T-helper 9 cell (primary cell): ENCODE data around the gene CYP2B6.
"Not testable (repeated sequence)": the region's sequence is repeated elsewhere in the genome, so short reads cannot be mapped to it uniquely, and the experiment has no call there.

Source experiments
- DNase-seq: peaks from one replicate; pipeline ENCODE4 v3.0.0-alpha.2; 2020

Gene CYP2B6

GRCh38 chr19:40981591-40981990 lies 9.5 kb upstream of the CYP2B6 start:
- no peak for DNase-seq

DNA sequence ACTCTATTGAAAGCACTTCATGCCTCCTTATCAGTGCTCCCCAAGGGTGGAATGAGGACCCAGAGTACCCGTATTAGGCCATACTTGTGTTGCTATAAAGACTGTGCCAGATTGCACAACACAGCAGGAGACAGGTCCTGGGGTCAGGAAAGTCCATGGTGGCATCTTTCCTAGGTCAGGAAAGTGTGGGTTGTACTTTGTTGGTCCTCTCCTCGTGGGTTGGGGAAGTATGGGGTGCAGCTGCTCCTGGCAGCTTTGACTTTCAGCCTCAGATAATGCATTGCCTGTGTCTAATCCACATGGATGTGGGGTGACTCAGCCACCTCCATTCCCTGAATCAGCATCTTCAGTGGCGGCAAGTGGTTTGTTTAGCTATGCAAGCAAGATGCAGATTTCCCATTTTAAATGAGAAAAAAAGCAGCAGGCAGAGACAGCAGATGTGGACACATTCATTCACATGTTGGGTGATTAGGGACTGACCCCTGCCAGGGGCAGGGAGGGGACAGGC lies 8.4 kb upstream of the CYP2B6 start:
- DNase-seq: no peak

- no peak for DNase-seq
Observed at GRCh38 chr19:40989453-40989852, 1.6 kb upstream of the CYP2B6 start.

DNA sequence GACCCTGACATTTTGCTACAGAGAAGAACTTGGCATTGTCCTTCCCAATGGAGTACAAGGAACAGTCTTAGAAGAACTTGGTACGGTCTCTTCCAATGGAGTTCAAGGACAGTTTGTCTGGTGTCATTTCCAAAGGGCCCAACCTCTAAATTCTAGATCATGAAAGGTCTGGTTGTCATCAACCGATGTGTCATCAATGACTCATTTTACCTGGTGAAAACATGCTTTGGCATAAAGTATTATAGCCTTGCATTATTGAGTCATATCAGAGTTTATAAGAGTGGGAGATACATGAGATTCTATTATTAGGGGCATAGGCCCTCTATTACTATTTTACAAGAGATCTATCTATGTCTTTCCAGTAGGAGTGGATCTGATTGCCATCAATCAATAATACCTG lies 4.3 kb downstream of the CYP2B6 start:
- DNase-seq: no peak

GRCh38 chr19:40999018-40999417 lies 7.9 kb downstream of the CYP2B6 start:
- DNase-seq: not testable (repeated sequence)

DNA sequence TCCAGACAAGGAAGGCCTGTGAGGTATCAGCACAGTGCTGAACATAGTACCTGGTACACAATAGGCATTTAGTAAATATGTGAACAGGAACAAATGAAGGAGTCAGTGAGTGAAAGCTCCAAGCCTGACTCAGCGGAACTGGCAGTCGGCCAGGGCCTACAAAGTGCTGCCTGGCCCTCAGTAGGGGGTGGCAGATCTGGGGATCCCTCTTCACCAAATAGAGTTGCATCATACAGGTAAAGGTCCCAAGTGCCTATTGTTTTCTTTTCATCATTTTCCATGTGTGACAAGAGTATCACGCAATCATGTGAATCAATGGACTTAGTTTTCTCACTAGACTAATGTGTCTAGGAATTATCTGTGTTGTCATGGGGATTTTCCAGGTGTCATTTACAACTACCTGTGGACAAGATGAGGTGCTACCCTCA lies 9.2 kb downstream of the CYP2B6 start:
- DNase-seq: no peak

GRCh38 chr19:41001243-41001971 lies 10.3 kb downstream of the CYP2B6 start:
- no peak for DNase-seq

- not testable (repeated sequence) for DNase-seq
Observed at GRCh38 chr19:41003656-41004055, 12.6 kb downstream of the CYP2B6 start.

- no peak for DNase-seq
Observed at GRCh38 chr19:41009700-41010235, 18.7 kb downstream of the CYP2B6 start.

DNA sequence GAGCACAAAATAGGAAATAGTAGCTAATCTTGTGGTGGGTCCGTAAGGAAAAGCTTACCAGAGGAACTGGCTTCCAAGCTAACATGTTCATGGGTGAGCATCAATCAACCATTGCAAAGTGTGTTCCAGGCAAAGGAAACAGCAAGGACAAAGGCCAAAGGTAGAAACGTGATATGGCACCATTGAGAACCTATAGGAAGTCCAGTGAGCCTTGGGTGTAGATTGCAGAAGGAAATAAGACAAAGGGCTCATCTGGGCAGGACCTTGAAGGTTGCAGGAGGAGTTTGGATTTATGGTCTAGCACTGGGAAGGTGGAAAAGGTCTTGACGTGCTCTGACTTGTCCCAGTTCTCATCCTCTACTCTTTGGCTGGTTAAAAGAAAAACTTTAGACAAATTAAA lies 22.3 kb downstream of the CYP2B6 start:
- DNase-seq: no peak

DNA sequence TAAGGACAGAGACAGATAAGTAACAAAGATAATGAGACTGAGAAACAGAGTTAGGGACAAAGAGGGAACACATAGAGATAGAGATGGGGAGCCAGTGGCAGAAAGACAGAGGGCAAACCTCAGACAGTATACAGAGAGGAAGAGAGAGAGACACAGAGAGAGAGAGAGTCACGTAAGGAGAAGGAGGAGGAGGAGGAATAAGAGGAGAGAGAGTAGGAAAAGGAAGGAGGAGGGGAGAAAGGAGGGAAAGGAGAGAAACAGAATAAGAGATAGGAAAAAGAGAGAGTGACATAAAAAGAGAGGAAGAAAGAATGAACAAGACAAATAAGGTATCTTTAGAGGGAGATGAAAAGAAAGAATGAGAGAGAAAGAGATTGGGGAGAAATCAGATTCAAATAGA lies 23.6 kb downstream of the CYP2B6 start:
- DNase-seq: no peak

- DNase-seq: no peak
Observed at GRCh38 chr19:41016488-41017071, 25.5 kb downstream of the CYP2B6 start.

- no peak for DNase-seq
Observed at GRCh38 chr19:41018736-41019290, 27.7 kb downstream of the CYP2B6 start.

DNA sequence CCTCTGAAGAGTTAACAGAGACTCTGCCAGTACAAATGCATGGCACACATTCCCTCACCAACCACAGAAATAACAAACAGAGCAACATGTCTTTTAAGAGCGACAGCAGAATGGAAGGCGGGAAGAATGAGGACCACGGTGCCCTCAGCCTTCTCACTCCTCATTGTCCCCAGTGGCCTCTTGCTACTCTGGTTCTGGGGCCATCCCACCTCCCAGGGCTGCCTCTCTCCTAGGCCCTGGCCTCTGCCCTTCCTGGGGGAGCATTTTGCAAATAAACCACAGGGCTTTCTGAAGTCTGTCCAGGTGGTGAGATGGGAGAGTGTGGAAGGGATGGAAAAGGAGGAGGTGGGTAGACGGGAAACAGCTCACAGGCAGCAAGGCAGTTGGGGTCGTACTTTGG lies 28.3 kb downstream of the CYP2B6 start:
- no peak for DNase-seq

DNA sequence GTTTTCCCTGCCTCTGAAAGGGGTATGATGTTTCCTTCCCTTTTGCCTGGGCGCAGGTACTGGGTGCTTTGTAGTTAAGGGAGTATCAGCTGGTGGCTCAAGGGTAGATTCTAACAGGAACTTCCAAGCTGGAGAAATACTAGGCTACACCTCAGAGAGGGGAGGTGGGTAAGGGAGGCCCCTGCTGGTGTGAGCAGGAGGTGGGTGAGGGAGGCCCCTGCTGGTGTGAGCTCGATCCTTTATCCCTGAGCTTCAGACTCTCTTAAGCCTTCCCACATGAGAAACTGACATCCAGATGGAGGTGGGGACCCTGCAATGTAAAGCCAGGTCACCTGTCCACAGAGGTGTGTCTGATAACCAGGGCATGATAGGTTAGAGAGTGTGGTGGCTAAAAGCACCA lies 32.1 kb downstream of the CYP2B6 start:
- no peak for DNase-seq

DNA sequence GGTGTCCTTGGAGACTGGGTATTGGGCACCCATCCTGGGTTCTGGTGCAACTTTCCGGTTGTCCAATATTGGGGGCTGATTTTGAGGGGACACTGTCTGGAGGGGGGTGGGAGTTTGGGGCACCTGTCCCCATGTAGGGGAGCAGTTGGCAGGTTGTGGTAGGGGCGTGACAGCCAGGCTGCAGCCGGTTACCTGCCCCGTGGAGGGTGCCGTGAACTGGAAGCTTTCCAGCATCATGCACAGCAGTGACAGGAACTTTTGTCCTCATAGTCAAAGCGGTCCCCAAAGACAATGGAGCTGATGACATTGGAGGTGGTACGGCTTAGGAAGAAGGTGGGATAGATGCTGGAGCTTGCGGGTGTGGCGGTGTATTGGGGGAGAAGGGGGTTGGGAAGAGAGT lies 34.3 kb downstream of the CYP2B6 start:
- no peak for DNase-seq

DNA sequence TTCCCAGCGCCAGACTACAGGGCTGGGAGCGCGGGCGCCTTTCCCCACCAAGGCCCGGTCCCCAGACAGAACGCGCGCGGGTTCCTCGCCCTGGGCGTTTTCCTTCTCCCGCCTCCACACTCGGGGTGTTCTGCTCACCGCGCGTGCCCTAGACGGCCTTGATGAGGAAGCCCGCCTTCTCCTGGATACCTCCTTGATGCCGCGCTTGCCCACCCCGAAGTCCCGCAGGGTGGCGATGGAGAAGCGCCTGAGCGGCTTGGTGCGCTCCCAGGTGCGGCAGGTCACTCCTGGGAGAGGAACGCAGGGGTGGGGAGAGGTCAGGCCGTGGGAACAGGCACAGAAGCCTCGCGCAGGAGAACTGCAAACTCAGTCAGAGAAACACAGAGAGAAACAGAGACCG lies 34.8 kb downstream of the CYP2B6 start:
- DNase-seq: no peak

DNA sequence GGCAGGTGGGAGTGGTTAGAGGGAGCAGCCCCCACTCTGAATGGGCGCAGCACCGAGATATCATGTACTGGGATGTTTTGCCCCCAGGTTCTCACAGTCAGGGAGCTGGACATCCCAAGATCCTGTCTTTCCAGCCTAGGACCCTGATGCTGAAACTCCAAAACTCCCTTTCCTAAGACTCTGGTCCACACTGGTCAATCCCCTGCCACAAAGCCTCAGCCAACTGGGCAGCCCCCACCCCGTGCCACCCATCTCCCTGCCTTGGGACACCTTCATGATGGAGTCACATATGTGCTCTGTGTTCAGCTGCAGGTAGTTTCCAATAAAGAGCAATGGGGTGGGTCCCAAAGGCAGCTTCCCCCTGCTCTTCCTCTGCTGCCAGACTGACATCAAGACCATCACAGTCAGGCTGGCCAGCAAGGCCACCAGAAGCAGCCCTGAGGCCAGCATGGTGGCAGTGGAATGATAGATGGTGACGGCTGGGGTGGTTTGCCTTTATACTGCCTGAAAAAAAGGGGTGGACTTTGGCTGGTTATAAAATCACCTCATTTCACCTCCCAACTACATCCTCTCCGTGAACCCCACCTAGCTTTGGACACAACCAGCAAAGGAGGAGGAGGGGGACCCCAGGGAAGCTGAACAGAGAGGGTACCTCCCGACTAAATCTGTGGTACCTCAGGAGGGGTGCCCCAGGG lies 36.3 kb downstream of the CYP2B6 start:
- DNase-seq: no peak

DNA sequence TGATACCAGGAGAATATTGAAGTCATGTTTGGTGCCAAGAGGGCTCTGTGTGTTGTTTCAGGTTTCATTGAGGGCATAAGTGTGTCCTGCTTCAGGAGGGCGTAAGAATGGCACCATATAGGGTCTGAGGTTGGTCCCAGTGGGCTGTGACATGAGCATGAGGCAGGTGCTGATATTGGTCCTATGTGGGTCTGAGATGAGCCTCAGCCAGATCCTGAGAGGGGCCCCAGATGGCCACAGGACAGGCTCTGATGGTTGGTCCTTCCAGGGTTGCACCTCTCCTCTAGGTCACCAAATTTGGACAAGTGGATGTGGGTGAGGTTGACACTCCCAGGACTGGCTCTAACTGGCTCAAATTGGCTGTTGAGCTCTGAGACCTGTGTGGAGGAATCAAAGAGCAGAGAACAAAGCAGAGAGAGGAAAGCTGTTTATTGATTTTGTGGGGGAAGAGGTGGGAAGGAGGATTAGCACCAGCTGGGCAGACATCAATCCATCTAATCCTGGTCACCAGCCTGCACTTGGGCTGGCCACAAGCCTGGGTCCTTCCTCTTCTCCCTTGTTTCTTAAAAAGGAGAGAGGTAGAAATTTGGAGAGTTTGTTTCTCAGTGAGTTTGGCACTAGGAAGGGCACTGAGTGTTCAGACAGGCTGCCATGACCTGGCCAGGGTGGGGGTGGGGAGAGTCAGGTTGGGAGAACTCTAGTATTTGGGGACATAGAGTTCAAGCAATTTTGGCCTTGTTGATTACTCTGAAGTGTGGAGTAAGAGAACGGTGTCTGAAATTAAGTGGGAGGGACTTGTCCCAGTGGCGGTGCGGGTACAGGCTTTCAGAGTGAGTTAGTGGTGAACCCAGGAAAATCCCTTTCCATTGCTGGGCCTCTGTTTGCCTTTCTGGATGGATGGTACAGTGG lies 38.7 kb downstream of the CYP2B6 start:
- DNase-seq: no peak

- no peak for DNase-seq
Observed at GRCh38 chr19:41030651-41031050, 39.6 kb downstream of the CYP2B6 start.

DNA sequence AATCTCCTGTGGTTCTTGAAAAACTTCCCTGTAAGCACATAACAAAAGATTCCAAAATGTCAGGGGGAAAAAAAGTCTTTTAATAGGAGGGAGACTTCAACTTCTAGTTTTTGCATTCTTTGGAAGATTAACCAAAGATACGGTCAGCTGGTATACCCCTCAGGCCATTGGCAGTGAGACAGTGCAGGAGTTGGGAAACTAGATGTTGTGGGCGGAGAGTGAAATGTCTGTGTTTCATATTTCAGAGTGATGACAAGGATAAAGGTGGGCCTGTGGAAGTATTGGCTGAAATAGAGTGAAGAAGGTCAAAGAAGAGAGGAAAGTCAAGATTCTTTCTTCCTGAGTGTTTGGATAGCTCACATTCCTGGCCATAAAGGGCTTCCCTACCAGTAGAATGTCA lies 40.8 kb downstream of the CYP2B6 start:
- no peak for DNase-seq

- DNase-seq: not testable (repeated sequence)
Observed at GRCh38 chr19:41033324-41033723, 42.2 kb downstream of the CYP2B6 start.
